Liver (tissue), 9 donors: ENCODE measurements around the gene BAIAP2. TPM values are rescaled to one million over a fixed set of nuclear protein-coding genes. Genes with fewer than 3 reads are reported as not detected.

Experiments used
- DNase-seq: peaks from one replicate; pipeline ENCODE4 v3.0.0-alpha.2; 2017; ENCODE audit warnings: low spot score
- H3K27ac ChIP-seq, 2 donors: one replicate each; pipeline ENCODE4 v1.7.0; 2013; ENCODE audit warnings: inconsistent platforms in 2 of 2, low read length in 2 of 2, control low read depth in 1 of 2, low read depth in 1 of 2, mild to moderate bottlenecking in 1 of 2
- H3K27me3 ChIP-seq, 4 donors: one replicate each; pipeline versions ENCODE4 v1.6.1 to v1.7.0; 2013; ENCODE audit warnings: low read length in 3 of 4, inconsistent platforms in 1 of 4, mild to moderate bottlenecking in 1 of 4, moderate library complexity in 1 of 4; ENCODE audit not compliant: control insufficient read depth in 4 of 4, insufficient read depth in 4 of 4
- H3K36me3 ChIP-seq, 4 donors: one replicate each; pipeline versions ENCODE4 v1.6.1 to v1.7.0; 2013; ENCODE audit warnings: low read length in 3 of 4, mild to moderate bottlenecking in 3 of 4, low read depth in 1 of 4, moderate library complexity in 1 of 4; ENCODE audit not compliant: control insufficient read depth in 4 of 4, insufficient read depth in 3 of 4
- H3K4me1 ChIP-seq, 4 donors: one replicate each; pipeline versions ENCODE4 v1.6.1 to v1.7.0; 2013; ENCODE audit warnings: low read length in 3 of 4, mild to moderate bottlenecking in 3 of 4, moderate library complexity in 1 of 4; ENCODE audit not compliant: control insufficient read depth in 4 of 4, insufficient read depth in 4 of 4
- H3K4me3 ChIP-seq, 3 donors: one replicate each; pipeline versions ENCODE4 v1.6.1 to v1.7.0; 2013; ENCODE audit warnings: low read length in 3 of 3, control low read depth in 1 of 3, low read depth in 1 of 3, mild to moderate bottlenecking in 1 of 3
- H3K9ac ChIP-seq, 2 donors: one replicate each; pipeline ENCODE4 v1.7.0; 2013; ENCODE audit warnings: low read length in 2 of 2, mild to moderate bottlenecking in 2 of 2, moderate library complexity in 2 of 2, control low read depth in 1 of 2, low read depth in 1 of 2
- H3K9me3 ChIP-seq, 4 donors: one replicate each; pipeline versions ENCODE4 v1.6.1 to v1.7.0; 2013; ENCODE audit warnings: low read length in 3 of 4; ENCODE audit not compliant: control insufficient read depth in 4 of 4
- EGR1 ChIP-seq, 2 donors: IDR thresholded peaks; 2 replicates each; pipeline ENCODE4 v1.6.1; 2016 to 2018; ENCODE audit warnings: antibody characterized with exemption in 2 of 2, low read depth in 2 of 2
- FOXA1 ChIP-seq: IDR thresholded peaks from 2 replicates; pipeline ENCODE4 v1.6.1; 2016; ENCODE audit warnings: antibody characterized with exemption
- FOXA2 ChIP-seq: IDR thresholded peaks from 2 replicates; pipeline ENCODE4 v1.6.1; 2016; ENCODE audit warnings: antibody characterized with exemption
- GABPA ChIP-seq, 2 donors: IDR thresholded peaks in 1 of 2; conservative IDR thresholded peaks in 1 of 2; 2 replicates each; pipeline ENCODE4 v1.6.1; 2016; ENCODE audit warnings: antibody characterized with exemption in 2 of 2, mild to moderate bottlenecking in 1 of 2, moderate library complexity in 1 of 2
- HNF4A ChIP-seq, 2 donors: conservative IDR thresholded peaks; 2 replicates each; pipeline ENCODE4 v1.6.1; 2016; ENCODE audit warnings: antibody characterized with exemption in 2 of 2, mild to moderate bottlenecking in 2 of 2
- HNF4G ChIP-seq: IDR thresholded peaks from 2 replicates; pipeline ENCODE4 v1.6.1; 2016; ENCODE audit warnings: antibody characterized with exemption
- JUND ChIP-seq, 2 donors: IDR thresholded peaks; 2 replicates each; pipeline ENCODE4 v1.6.1; 2016; ENCODE audit warnings: antibody characterized with exemption in 2 of 2
- NR2F2 ChIP-seq: IDR thresholded peaks from 2 replicates; pipeline ENCODE4 v1.6.1; 2016; ENCODE audit warnings: antibody characterized with exemption
- RAD21 ChIP-seq, 2 donors: IDR thresholded peaks; 2 replicates each; pipeline ENCODE4 v1.6.1; 2016; ENCODE audit warnings: antibody characterized with exemption in 2 of 2, mild to moderate bottlenecking in 2 of 2
- RXRA ChIP-seq, 2 donors: IDR thresholded peaks; 2 replicates each; pipeline ENCODE4 v1.6.1; 2017 to 2018; ENCODE audit warnings: antibody characterized with exemption in 2 of 2, mild to moderate bottlenecking in 1 of 2
- SP1 ChIP-seq: IDR thresholded peaks from 2 replicates; pipeline ENCODE4 v1.6.1; 2018; ENCODE audit warnings: antibody characterized with exemption, mild to moderate bottlenecking
- TAF1 ChIP-seq: conservative IDR thresholded peaks from 2 replicates; pipeline ENCODE4 v1.6.1; 2016; ENCODE audit warnings: antibody characterized with exemption, mild to moderate bottlenecking
- YY1 ChIP-seq: IDR thresholded peaks from 2 replicates; pipeline ENCODE4 v1.6.1; 2016; ENCODE audit warnings: antibody characterized with exemption, mild to moderate bottlenecking
- WGBS: extraction: QIAGEN DNeasy Blood & Tissue Kit; methylation state at CpG from one replicate; pipeline ENCODE4 v1.1.7; 2013; 5-methylcytosine and 5-hydroxymethylcytosine counted together
- polyA plus RNA-seq, 2 donors: library from polyadenylated mRNA; stranded (reverse) in 1 of 2; unstranded in 1 of 2; fragments of 200-250 nt in 1 of 2; fragments of >200 nt in 1 of 2; fragmentation: Nextera tagmentation in 1 of 2; extraction: Ambion mirVana in 1 of 2; gene quantifications; one replicate each; pipeline versions ENCODE4 v1.2.1 to v1.2.3, GENCODE V29; 2013 to 2015
- total RNA-seq, 2 donors: library from RNA; depleted of rRNA; stranded (reverse); fragments of >200 nt; gene quantifications; one replicate each; pipeline ENCODE4 v1.2.3, GENCODE V29; 2014
- TF ChIP-seq, protein P1 (sequence below): IDR thresholded peaks from 2 replicates; pipeline ENCODE4 v1.6.1; 2016; ENCODE audit warnings: antibody characterized with exemption
- TF ChIP-seq, protein P2 (sequence below): IDR thresholded peaks from 2 replicates; pipeline ENCODE4 v1.6.1; 2016; ENCODE audit warnings: antibody characterized with exemption, mild to moderate bottlenecking
- TF ChIP-seq, protein P3 (sequence below): fragments of 150-350 bp; IDR thresholded peaks from 2 replicates; pipeline ENCODE4 v1.5.1; 2017; ENCODE audit warnings: improper control_type of control experiment, low read depth, low read length; ENCODE audit not compliant: missing input control
- TF ChIP-seq, protein P4 (sequence below): IDR thresholded peaks from 2 replicates; pipeline ENCODE4 v1.6.1; 2016; ENCODE audit warnings: antibody characterized with exemption
- TF ChIP-seq, protein P5 (sequence below): IDR thresholded peaks from 2 replicates; pipeline ENCODE4 v1.6.1; 2016; ENCODE audit warnings: antibody characterized with exemption
- donor health status: healthy.
- donor health status: healthy.
- donor health status: healthy.
- donor health status: healthy.
- donor health status: healthy.

The BAIAP2 gene
- total and polyA plus RNA-seq, 4 donors: 8.1 to 61.3 (median 44.9) TPM

DNA sequence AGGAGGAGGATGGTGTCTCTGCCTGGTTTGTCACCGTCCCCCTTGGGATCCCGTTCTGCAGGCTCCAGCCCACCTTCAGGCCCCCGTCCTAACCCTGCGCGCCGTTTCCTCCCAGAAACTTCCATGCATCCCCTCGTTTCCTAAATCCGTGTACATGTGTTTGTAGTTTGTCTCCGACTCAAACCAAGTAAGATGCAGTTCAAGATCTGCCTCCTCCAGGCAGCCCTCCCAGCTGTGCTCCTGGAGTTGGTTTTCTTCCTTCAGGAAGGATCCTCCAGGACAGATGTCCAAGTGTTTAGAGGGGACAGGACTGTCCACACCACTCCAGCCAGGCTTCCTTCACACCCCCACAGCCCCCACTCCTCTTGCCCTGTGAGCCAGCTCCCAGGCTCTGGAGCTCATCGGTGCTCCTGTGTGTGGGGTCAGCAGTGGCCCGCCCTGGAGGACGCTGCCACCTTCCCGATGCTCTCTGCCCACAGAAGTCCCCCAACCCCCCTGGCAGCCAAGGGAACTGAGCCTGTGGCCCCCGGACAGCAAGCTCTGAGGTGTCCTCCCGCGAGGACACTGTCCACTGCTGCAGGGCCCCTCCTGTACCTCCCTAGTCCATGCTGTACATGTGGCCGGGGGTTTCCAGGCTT is 11.3 kb downstream of the BAIAP2 start:
- H3K4me3 ChIP-seq: no peak overlapping the region
- H3K27me3 ChIP-seq: no peaks in the 10 kb centered on the region
- WGBS: 90% methylated on average over 17 of the region's 17 CpGs
- H3K27ac ChIP-seq: peak overlapping the region in 1 of 2 donors; percentile 87
- peaks cover 24 to 83% (median 56%) of the 10 kb centered on the region in 4 donors for H3K4me1 ChIP-seq
- H3K9me3 ChIP-seq: no peaks in the 10 kb centered on the region
- no peak overlapping the region for H3K9ac ChIP-seq
- no peak for DNase-seq
- no peak for TF ChIP-seq TAF1
- no peak for TF ChIP-seq RAD21 (IDR thresholded peaks at IDR 0.05)
- TF ChIP-seq, protein P1, sequence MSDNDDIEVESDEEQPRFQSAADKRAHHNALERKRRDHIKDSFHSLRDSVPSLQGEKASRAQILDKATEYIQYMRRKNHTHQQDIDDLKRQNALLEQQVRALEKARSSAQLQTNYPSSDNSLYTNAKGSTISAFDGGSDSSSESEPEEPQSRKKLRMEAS: no peak
- no peaks in the 10 kb centered on the region for H3K36me3 ChIP-seq

DNA sequence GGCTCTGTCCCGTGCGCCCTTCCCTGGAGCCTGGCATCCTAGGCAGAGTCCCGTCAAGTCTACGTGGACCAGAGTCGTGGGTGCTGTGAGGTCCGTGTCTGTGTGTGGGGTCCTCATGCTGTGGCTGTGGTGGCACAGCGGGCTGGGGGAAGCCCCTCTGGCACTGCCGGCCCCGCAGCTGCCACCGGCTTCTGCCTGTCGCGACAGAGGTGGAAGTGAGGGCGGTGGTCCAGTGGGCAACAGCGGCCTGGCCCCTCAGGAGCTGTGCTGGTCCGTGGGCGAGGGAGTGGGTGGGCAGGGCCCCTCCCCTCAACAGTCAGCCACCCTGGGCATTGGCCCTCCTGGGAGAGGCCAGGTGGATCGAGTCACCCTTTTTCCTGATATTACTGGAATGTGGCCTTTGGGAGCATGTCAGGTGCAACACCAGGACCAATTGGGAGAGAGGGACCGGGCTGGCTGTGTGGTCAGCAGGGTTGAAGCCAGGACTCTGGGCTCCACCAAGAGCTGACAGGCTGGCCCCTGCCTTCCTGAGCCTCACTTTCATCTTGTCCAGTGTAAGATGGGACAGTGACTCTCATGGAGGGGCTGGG is 11.9 kb downstream of the BAIAP2 start:
- H3K27me3 ChIP-seq: no peaks in the 10 kb centered on the region
- no peak overlapping the region for H3K4me3 ChIP-seq
- no peaks in the 10 kb centered on the region for H3K36me3 ChIP-seq
- TF ChIP-seq HNF4G (no peak), SP1 (no peak), FOXA1 (no peak), RXRA (IDR thresholded peaks at IDR 0.05) (no peak), HNF4A (conservative IDR thresholded peaks at IDR 0.05) (no peak), GABPA (IDR thresholded peaks at IDR 0.05 in 1 of 2, conservative IDR thresholded peaks at IDR 0.05 in 1 of 2) (no peak), FOXA2 (no peak), EGR1 (IDR thresholded peaks at IDR 0.05; ENCODE audit: low read depth in 2 of 2) (no peak), YY1 (no peak), NR2F2 (no peak), TAF1 (no peak), JUND (IDR thresholded peaks at IDR 0.05) (no peak), RAD21 (IDR thresholded peaks at IDR 0.05) (no peak)
- TF ChIP-seq, protein P1: no peak
- TF ChIP-seq, protein P2, sequence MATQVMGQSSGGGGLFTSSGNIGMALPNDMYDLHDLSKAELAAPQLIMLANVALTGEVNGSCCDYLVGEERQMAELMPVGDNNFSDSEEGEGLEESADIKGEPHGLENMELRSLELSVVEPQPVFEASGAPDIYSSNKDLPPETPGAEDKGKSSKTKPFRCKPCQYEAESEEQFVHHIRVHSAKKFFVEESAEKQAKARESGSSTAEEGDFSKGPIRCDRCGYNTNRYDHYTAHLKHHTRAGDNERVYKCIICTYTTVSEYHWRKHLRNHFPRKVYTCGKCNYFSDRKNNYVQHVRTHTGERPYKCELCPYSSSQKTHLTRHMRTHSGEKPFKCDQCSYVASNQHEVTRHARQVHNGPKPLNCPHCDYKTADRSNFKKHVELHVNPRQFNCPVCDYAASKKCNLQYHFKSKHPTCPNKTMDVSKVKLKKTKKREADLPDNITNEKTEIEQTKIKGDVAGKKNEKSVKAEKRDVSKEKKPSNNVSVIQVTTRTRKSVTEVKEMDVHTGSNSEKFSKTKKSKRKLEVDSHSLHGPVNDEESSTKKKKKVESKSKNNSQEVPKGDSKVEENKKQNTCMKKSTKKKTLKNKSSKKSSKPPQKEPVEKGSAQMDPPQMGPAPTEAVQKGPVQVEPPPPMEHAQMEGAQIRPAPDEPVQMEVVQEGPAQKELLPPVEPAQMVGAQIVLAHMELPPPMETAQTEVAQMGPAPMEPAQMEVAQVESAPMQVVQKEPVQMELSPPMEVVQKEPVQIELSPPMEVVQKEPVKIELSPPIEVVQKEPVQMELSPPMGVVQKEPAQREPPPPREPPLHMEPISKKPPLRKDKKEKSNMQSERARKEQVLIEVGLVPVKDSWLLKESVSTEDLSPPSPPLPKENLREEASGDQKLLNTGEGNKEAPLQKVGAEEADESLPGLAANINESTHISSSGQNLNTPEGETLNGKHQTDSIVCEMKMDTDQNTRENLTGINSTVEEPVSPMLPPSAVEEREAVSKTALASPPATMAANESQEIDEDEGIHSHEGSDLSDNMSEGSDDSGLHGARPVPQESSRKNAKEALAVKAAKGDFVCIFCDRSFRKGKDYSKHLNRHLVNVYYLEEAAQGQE: no peak
- TF ChIP-seq, protein P3, sequence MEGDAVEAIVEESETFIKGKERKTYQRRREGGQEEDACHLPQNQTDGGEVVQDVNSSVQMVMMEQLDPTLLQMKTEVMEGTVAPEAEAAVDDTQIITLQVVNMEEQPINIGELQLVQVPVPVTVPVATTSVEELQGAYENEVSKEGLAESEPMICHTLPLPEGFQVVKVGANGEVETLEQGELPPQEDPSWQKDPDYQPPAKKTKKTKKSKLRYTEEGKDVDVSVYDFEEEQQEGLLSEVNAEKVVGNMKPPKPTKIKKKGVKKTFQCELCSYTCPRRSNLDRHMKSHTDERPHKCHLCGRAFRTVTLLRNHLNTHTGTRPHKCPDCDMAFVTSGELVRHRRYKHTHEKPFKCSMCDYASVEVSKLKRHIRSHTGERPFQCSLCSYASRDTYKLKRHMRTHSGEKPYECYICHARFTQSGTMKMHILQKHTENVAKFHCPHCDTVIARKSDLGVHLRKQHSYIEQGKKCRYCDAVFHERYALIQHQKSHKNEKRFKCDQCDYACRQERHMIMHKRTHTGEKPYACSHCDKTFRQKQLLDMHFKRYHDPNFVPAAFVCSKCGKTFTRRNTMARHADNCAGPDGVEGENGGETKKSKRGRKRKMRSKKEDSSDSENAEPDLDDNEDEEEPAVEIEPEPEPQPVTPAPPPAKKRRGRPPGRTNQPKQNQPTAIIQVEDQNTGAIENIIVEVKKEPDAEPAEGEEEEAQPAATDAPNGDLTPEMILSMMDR: no peak
- TF ChIP-seq, protein P4, sequence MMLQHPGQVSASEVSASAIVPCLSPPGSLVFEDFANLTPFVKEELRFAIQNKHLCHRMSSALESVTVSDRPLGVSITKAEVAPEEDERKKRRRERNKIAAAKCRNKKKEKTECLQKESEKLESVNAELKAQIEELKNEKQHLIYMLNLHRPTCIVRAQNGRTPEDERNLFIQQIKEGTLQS: no peak
- TF ChIP-seq, protein P5, sequence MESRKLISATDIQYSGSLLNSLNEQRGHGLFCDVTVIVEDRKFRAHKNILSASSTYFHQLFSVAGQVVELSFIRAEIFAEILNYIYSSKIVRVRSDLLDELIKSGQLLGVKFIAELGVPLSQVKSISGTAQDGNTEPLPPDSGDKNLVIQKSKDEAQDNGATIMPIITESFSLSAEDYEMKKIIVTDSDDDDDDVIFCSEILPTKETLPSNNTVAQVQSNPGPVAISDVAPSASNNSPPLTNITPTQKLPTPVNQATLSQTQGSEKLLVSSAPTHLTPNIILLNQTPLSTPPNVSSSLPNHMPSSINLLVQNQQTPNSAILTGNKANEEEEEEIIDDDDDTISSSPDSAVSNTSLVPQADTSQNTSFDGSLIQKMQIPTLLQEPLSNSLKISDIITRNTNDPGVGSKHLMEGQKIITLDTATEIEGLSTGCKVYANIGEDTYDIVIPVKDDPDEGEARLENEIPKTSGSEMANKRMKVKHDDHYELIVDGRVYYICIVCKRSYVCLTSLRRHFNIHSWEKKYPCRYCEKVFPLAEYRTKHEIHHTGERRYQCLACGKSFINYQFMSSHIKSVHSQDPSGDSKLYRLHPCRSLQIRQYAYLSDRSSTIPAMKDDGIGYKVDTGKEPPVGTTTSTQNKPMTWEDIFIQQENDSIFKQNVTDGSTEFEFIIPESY: no peak
- peak overlapping the region in 1 of 2 donors; percentile 13 for H3K27ac ChIP-seq
- DNase-seq: no peak
- no peak overlapping the region for H3K9ac ChIP-seq
- H3K4me1 ChIP-seq: peaks cover 27 to 78% (median 56%) of the 10 kb centered on the region in 4 donors
- H3K9me3 ChIP-seq: no peaks in the 10 kb centered on the region
- WGBS: 81% methylated on average over 18 of the region's 18 CpGs
